Adipocyte (in vitro differentiated cells): ENCODE results near the gene SNRNP200.
A peak's percentile ranks its signal among the peaks of the same experiment; 100 is the strongest.

ENCODE experiments used
- DNase-seq: peaks from one replicate; pipeline ENCODE4 v3.0.0-alpha.2; 2015; ENCODE audit warnings: low read depth
- H3K27me3 ChIP-seq: replicated peaks from 2 replicates; pipeline ENCODE4 v1.7.0; 2013; ENCODE audit warnings: mild to moderate bottlenecking, low read length, moderate library complexity; ENCODE audit not compliant: control insufficient read depth, insufficient read depth
- H3K36me3 ChIP-seq: 2 replicates; pipeline ENCODE4 v1.7.0; 2013; ENCODE audit warnings: low read length, mild to moderate bottlenecking, moderate library complexity; ENCODE audit not compliant: control insufficient read depth, insufficient read depth, severe bottlenecking
- H3K4me1 ChIP-seq: 2 replicates; pipeline ENCODE4 v1.7.0; 2013; ENCODE audit warnings: mild to moderate bottlenecking, low read length, moderate library complexity; ENCODE audit not compliant: control insufficient read depth, insufficient read depth
- H3K4me3 ChIP-seq: 2 replicates; pipeline ENCODE4 v1.7.0; 2013; ENCODE audit warnings: mild to moderate bottlenecking, low read length, moderate library complexity
- H3K9ac ChIP-seq: 2 replicates; pipeline ENCODE4 v1.7.0; 2013; ENCODE audit warnings: mild to moderate bottlenecking, low read length, moderate library complexity
- H3K9me3 ChIP-seq: 2 replicates; pipeline ENCODE4 v1.7.0; 2013; ENCODE audit warnings: mild to moderate bottlenecking, low read length, moderate library complexity; ENCODE audit not compliant: control insufficient read depth

Gene SNRNP200

DNA sequence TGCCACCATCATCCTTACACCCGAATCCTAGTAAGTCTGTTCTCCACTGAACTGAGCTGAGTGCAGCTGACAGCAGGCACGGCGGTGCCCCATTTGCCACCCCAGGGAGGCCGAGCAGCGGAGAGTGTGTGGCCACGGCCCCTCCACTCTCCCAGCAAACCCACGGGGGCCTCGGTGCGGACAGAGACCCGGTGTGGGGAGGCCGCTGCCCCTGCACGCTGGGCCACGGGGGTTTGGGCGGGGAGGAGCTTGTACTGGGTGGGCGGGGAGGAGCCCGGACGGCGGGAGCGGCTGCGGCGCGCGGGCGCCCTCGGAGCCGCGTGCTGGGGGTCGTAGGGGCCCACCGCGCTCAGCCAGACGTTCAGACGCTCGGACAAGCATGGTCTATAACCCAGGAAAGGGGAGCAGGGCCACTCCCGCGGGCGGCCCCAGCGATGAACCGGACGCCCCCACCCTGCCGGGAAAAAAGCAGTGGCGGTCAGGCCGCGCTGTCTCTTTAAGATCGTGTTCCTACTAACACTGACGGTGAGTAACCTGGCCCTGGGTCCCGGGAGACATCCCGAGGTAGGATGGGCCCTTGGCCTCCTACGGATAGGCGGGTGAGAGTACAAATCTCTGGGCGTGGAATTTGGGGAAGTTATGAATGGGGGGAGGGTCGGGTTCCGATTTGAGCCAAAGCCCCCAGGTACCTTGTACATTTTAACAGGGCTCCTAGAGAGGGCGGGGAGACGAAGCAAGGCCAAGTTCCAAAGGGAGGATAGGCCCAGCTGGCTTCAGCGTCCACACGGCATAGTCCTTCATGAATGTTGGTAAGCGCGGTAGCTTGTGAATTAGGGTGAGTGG lies 19.9 kb upstream of the SNRNP200 start, which contains the start of gene ITPRIPL1:
ITPRIPL1 (plus strand) TSS at position 277 of the 843 bp plus-strand sequence; CDS start at position 800, 523 bp downstream.
- Histone ChIP-seq H3K36me3 (no peaks in the 10 kb centered on the region), H3K4me3 (peak within 1 kb of the TSS; percentile 71), H3K9me3 (no peaks in the 10 kb centered on the region), H3K9ac (peak within 1 kb of the TSS; percentile 37), H3K4me1 (peaks cover 27% of the 10 kb centered on the region), H3K27me3 (peaks cover 24% of the 10 kb centered on the region)
- DNase-seq = no peak

DNA sequence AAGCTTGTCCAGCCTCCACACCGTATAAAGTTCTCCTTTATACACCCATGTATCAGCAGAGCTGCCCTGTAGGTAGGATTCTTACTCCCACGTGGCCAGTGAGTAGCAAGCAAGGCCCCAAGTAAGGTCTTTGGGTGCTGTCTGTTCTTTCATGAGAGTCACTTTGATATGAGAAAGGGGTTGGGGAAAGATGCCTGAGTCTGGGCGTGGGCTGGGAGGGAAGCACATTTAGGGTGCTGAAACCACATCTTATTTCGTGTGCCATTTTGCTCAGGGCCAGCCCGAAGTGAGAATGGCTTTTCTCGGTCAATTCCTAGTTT lies 19.3 kb upstream of the SNRNP200 start:
- peaks cover 21% of the 10 kb centered on the region for H3K4me1 ChIP-seq
- H3K9me3 ChIP-seq = no peaks in the 10 kb centered on the region
- no peaks in the 10 kb centered on the region for H3K36me3 ChIP-seq
- peak overlapping the region; percentile 71 for H3K4me3 ChIP-seq
- H3K27me3 ChIP-seq = peaks cover 24% of the 10 kb centered on the region
- no peak for DNase-seq
- H3K9ac ChIP-seq = no peak overlapping the region

DNA sequence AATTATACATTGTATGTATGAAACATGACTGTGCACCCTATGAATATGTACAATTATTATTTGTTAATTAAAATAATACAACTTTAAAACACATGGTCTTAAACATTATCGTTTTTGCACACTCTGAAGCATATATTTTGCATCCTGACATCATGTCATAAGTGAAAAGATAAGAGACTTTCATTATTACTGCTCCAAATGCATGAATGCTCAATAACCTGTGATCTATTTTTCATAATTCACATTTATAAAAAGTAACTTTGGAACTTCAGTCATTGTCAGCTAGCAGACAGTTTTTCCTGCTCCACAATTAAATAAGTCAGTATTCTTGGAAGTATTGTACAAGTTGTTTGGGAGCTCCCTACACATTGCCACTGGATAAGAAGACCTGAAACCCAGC lies 18.5 kb upstream of the SNRNP200 start:
- H3K4me1 ChIP-seq = peaks cover 14% of the 10 kb centered on the region
- no peak overlapping the region for H3K4me3 ChIP-seq
- H3K36me3 ChIP-seq = no peaks in the 10 kb centered on the region
- H3K9me3 ChIP-seq = no peaks in the 10 kb centered on the region
- DNase-seq = no peak
- no peak overlapping the region for H3K9ac ChIP-seq
- H3K27me3 ChIP-seq = peaks cover 24% of the 10 kb centered on the region

DNA sequence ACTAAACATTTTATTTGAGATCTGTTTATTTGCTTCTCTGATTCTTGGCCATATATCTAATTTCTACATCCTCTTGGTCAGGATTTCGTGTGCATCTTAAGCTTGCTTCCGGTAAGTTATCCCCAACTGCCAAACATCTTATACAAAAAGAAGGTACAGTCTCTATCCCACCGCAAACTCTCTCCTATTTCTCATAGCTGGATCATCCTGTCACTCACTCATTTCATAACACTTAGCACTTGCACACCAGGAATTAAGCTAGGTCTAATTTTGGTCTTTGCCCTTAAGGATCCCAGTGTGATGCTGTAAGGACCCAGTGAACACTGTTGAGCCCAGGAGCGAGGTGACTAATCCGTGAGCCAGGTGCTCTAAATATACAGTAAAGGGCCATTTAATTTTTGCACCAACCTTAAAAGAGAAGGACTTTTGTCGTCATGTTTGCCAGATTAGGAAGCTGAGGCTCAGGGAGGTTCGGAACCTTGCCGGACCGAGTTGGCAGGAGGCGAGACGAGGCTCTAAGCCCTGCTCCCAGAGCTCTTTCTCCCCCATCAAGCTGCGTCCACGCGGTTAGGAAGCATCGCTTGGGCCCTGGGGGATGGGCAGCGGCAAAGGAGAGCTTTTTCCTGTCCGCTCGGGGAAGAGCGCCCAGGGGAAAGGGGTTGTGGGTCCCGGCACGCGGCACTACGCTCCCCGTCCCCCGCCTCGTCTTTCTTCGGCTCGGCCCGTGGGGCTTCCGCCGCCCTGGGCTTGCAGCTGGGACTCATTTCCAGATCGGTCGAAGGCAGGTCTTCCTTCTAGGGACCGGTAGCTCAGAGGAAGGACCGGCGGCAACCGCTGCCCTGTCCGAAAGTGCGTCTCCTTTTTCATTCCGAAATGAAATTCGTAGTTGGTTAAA lies 15.6 kb upstream of the SNRNP200 start:
- peaks cover 17% of the 10 kb centered on the region for H3K4me1 ChIP-seq
- H3K4me3 ChIP-seq = peak overlapping the region; percentile 84
- peaks cover 22% of the 10 kb centered on the region for H3K27me3 ChIP-seq
- DNase-seq = peak; percentile 63
- no peaks in the 10 kb centered on the region for H3K9me3 ChIP-seq
- H3K9ac ChIP-seq = peak overlapping the region; percentile 46
- no peaks in the 10 kb centered on the region for H3K36me3 ChIP-seq

DNA sequence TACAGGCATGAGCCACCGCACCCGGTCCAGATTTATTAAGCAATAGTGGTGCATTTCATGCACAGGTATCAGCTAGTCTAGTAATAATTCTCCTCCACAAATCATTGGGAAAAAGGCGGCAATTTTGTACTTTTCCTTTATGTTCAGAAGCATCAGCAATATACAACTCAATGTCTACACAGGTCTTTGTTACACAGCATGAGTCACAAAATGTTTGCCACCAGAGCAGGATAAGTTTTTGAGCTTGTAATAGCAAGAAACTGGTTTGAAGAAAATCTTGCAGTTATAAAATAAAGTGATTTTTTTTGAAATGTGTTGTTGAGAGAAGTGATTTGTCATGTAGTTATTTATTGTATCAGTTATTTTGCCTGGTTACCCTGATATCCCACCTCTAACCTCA lies 15.0 kb upstream of the SNRNP200 start:
- no peaks in the 10 kb centered on the region for H3K9me3 ChIP-seq
- no peak overlapping the region for H3K9ac ChIP-seq
- H3K27me3 ChIP-seq = peaks cover 15% of the 10 kb centered on the region
- H3K36me3 ChIP-seq = no peaks in the 10 kb centered on the region
- H3K4me3 ChIP-seq = no peak overlapping the region
- peaks cover 18% of the 10 kb centered on the region for H3K4me1 ChIP-seq
- no peak for DNase-seq

DNA sequence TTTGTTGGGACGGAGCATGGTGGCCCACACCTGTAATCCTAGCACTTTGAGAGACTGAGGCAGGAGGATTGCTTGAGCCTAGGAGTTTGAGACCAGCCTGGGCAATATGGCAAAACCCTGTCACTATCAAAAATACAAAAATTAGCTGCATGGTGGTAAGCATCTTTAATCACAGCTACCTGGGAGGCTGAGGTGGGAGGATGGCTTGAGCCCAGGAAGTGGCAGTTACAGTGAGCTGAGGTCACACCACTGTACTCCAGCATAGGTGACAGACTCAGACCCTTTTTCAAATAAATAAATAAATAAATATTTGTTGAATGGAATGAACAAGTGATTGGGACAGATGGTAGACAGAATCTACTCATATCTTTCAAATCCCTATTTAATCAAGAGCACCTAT lies 14.1 kb upstream of the SNRNP200 start:
- no peak overlapping the region for H3K4me3 ChIP-seq
- H3K4me1 ChIP-seq = peaks cover 26% of the 10 kb centered on the region
- no peaks in the 10 kb centered on the region for H3K36me3 ChIP-seq
- DNase-seq = no peak
- no peak overlapping the region for H3K9ac ChIP-seq
- peaks cover 15% of the 10 kb centered on the region for H3K27me3 ChIP-seq
- no peaks in the 10 kb centered on the region for H3K9me3 ChIP-seq

DNA sequence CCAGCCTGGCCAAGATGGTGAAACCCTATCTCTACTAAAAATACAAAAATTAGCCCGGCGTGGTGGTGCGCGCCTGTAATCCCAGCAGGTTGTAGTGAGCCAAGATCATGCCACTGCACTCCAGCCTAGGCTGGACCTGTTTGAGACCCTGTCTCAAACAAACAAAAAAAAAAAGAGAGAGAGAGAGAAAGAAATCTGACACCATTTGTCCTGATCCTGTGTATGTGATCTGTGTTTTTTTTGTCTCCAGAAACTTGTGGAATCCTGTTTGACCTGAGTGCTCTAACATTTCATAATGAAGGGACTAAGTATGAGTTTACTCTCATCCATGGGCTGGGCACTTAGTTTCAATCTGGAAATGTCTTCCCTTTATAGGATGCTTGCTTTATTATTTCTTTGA lies 13.4 kb upstream of the SNRNP200 start:
- Histone ChIP-seq H3K9me3 (no peaks in the 10 kb centered on the region), H3K4me1 (peaks cover 31% of the 10 kb centered on the region), H3K27me3 (peaks cover 12% of the 10 kb centered on the region), H3K36me3 (no peaks in the 10 kb centered on the region), H3K9ac (no peak overlapping the region), H3K4me3 (no peak overlapping the region)
- no peak for DNase-seq

DNA sequence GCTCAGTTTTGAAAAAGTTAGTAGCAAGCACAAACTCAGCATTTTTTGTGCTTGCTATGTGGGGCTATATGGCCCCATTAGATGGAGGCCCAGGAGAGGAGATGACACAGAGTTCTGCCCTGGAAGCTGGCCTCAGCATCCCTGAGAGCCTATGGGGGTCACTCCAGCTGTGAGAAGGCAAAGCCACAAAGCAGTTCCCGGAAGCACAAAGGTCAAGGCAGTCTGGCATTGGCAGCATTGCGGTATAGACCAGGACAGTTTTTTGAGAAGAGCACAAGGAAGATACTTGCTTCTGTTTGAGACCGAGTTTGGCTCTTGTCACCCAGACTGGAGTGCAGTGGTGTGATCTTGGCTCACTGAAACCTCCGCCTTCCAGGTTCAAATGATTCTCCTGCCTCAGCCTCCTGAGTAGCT lies 12.2 kb upstream of the SNRNP200 start:
- Histone ChIP-seq H3K27me3 (peaks cover 4% of the 10 kb centered on the region), H3K4me3 (no peak overlapping the region), H3K9ac (no peak overlapping the region), H3K4me1 (peaks cover 40% of the 10 kb centered on the region), H3K36me3 (no peaks in the 10 kb centered on the region), H3K9me3 (no peaks in the 10 kb centered on the region)
- no peak for DNase-seq

DNA sequence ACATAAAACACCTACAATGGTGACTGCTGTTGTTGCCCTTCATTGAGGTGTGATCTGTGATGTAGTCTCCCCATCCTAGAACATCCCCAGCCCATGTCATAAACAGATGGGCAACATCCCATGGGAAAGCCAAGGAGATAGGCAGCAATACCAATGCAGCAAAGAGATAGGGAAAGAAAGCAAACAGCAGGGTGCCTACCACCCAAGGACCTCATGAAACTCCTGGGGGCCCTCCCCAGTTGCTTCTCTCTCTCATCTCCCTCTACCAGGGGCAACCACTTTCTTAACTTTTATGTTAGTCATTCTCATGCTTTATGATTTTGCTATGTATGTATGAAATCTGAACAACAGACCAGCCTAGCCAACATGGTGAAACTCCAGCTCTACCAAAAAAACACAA lies 11.7 kb upstream of the SNRNP200 start:
- H3K9me3 ChIP-seq = no peaks in the 10 kb centered on the region
- DNase-seq = no peak
- no peaks in the 10 kb centered on the region for H3K36me3 ChIP-seq
- no peak overlapping the region for H3K9ac ChIP-seq
- H3K4me1 ChIP-seq = peaks cover 42% of the 10 kb centered on the region
- H3K4me3 ChIP-seq = no peak overlapping the region
- peaks cover 2% of the 10 kb centered on the region for H3K27me3 ChIP-seq

DNA sequence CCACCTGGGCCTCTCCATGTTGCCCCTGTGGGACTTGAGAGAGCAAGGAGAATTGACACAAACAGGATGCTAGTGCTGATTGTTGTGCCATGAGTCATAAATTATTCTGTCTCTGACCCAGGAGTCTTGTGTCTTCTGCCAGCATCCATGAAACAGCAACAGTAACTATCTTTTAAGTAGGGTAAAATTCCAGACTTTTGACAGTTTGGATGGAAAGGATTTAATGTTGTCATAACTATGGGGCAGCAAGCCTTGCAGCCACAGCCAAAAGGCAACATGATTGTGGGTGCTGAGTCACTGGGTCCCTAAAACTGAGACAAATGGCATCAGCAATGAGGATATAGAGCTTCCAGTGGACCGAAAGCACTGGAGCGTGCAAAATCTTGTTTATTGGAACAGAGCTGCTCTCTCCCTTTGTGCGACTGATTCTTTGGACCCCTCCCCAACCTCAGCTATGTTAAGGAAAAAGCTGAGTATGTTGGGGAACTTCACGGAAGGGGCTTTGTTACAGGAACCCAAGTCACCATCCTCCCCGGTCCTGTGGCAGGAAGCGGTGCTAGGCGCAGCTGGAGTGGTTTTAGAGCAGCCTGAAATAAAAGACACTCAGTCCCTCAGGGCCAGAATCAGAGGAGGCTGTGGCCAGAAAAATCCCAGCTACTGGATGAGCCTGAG lies 10.2 kb upstream of the SNRNP200 start:
- DNase-seq = peak; percentile 48

DNA sequence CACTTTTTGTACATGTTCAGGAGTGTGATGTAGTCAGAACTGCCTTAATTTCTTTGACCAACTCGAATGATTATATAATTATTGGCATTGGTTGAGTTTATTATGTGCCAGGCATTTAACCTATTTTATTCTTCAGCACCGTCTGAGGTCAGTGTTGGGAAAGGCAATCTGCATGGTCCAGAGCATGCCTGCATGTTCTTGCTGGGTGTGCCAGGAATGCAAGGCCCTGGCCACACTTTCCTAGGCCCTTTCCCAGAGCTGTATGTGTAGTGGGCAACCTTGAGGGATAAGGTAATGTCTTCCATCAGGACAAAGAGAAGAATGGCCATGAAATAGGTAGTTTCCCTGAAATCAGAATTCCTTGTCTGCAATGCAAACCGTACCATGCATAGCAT lies 9.7 kb upstream of the SNRNP200 start:
- Histone ChIP-seq H3K27me3 (no peaks in the 10 kb centered on the region), H3K4me1 (peaks cover 33% of the 10 kb centered on the region), H3K36me3 (no peaks in the 10 kb centered on the region), H3K9me3 (no peaks in the 10 kb centered on the region), H3K4me3 (no peak overlapping the region), H3K9ac (no peak overlapping the region)
- DNase-seq = no peak

More for the DNA sequence above, 10.2 kb upstream of the SNRNP200 start:
- Histone ChIP-seq H3K4me3 (peak overlapping the region; percentile 14), H3K4me1 (peaks cover 33% of the 10 kb centered on the region), H3K9me3 (no peaks in the 10 kb centered on the region), H3K9ac (peak overlapping the region; percentile 11), H3K36me3 (no peaks in the 10 kb centered on the region), H3K27me3 (no peaks in the 10 kb centered on the region)
